GM12865 (cell line): ENCODE data around the gene HS6ST3.
A peak's percentile ranks its signal among the peaks of the same experiment; 100 is the strongest.

Source experiments
- DNase-seq: peaks from one replicate; pipeline ENCODE4 v3.0.0; 2010; ENCODE audit warnings: low read depth
- H3K4me3 ChIP-seq: 2 replicates; pipeline ENCODE4 v1.5.1; 2011; ENCODE audit warnings: mild to moderate bottlenecking, low read depth, low read length, control low read depth
- CTCF ChIP-seq: IDR thresholded peaks from 2 replicates; pipeline ENCODE4 v1.5.1; 2011; ENCODE audit warnings: low read length, control low read depth, low read depth, inconsistent platforms; ENCODE audit not compliant: insufficient read depth; ENCODE audit errors: missing control alignments

Gene HS6ST3

DNA sequence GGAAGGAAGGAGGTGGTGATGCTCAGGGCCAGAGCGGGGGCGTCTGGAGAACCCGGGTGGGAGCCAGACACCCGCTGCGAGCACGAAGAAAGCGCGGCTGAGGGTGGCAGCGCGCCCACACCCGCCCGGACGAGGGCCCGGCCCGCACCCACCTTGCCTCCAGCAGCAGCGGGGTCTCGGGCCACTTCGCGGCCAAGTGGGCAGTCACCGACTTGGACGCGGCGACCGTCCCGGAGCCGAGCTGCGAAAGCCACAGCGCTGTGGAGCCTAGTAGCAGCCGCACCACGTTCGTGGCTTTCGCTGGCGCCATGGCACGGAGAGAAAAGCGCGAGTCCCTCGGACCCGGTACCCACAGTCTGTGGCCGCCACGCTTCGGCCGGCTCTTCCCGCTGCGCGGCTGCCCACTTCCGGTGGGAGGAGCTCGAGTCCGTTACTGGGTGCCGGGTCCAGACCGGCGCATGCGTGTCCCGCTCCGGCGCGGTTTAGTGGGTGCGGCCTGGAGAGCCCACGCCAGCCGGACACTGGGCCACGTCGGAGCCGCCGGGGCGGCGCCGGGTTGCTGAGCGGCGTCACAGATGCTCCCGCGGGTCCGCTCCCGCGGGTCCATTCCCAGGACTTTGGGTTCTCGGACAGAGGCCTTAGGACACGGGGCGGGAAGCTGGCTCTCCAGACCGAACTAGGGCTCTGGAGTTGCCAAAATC is 36.8 kb upstream of the HS6ST3 start, which contains the start of gene UGGT2:
Gene UGGT2, minus strand, starts transcription at position 399 of the 701 bp plus-strand sequence. Its CDS starts 89 bp downstream, at position 310.
- H3K4me3 ChIP-seq = peak within 1 kb of the TSS; percentile 83
- no peak for TF ChIP-seq CTCF
- DNase-seq = peak; percentile 96

- no peak overlapping the region for H3K4me3 ChIP-seq
- TF ChIP-seq CTCF = no peak
- no peak for DNase-seq
Measured at GRCh38 chr13:96065849-96066248, 24.1 kb upstream of the HS6ST3 start.

DNA sequence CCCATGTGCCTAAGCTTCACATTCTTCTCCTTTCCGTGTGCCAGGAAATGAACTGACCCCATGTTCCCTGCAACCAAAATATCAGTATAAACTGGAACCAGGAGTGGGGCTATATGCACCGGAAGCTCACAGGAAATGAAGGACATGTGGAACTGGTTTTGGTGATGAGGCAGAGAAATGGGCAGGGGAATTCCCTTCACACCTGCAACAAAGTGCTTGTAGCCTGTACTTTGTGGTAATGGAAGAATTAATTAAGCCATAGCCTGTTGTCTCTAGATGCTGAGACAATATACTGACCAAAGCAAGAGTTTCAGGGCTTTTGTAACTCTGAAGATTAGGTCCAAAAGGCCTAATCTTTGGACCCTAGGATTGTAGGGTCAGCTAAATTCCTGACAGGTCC is 21.2 kb upstream of the HS6ST3 start:
- no peak overlapping the region for H3K4me3 ChIP-seq
- no peak for TF ChIP-seq CTCF
- no peak for DNase-seq

DNA sequence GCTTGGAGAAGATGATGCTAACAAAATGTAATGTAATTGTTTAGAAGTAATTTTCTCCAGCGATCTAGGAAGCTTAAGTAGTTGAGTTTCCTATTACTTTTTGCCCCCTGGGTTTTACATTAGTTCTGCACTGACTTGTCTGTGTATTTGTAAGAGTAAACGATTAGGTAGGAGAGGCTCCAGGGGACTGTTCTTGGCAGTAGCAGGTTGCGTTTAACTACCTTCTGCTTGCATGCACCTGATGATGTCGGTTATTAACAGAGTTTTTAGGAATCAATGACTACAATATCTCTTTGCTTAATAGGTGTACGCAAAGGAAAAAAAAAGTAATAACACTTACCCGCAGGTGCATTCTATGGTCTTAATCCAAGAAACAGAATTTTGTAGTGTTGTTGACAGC is 18.4 kb upstream of the HS6ST3 start:
- DNase-seq = no peak
- no peak for TF ChIP-seq CTCF
- no peak overlapping the region for H3K4me3 ChIP-seq

GRCh38 chr13:96072392-96072791 is 17.5 kb upstream of the HS6ST3 start:
- no peak overlapping the region for H3K4me3 ChIP-seq

GRCh38 chr13:96075953-96076543 is 13.9 kb upstream of the HS6ST3 start:
- H3K4me3 ChIP-seq = no peak overlapping the region
- TF ChIP-seq CTCF = peak; percentile 55
- peak; percentile 22 for DNase-seq

More at GRCh38 chr13:96072392-96072791, 17.5 kb upstream of the HS6ST3 start:
- TF ChIP-seq CTCF = no peak
- DNase-seq = no peak

DNA sequence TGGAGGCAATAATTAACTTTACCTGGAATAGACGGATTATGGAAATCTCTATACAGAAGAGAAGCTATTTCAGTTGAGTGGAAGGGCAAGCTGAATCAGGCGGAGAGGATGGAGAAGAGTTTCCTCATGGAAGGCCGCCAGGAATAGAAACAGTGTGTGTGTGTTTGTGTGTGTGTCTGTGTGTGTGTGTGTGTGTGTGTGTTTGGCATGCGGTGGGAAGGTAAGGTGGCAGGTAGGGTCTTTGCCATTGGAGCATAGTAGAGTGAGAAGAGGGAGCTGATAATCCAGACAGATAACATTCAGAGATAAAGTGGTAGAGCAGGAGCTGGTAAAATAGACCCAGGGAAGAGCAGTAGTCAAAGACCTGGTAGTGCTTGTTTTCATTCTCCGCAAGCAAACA is 9.2 kb upstream of the HS6ST3 start:
- no peak overlapping the region for H3K4me3 ChIP-seq
- DNase-seq = no peak
- no peak for TF ChIP-seq CTCF
